ENCODE results near the gene AKR1B1. TPM values are rescaled to one million over a fixed set of nuclear protein-coding genes. Genes with fewer than 3 reads are reported as not detected.

Gene AKR1B1
- total and polyA plus RNA-seq, 2 experiments from 2014 or later, result 48.9 to 158 TPM

- Histone ChIP-seq H3K4me3 (no peak overlapping the region), H3K36me3 (peaks cover 7% of the 10 kb centered on the region), H3K9me3 (ENCODE audit: low read depth) (no peaks in the 10 kb centered on the region), H3K27me3 (no peaks in the 10 kb centered on the region), H3K4me1 (ENCODE audit: low read depth) (peaks cover 6% of the 10 kb centered on the region), H3K27ac (no peak overlapping the region)
- no peak for DNase-seq (ENCODE audit: low read depth in 1 of 2, low spot score in 1 of 2)
- no peak for TF ChIP-seq CTCF (IDR thresholded peaks at IDR 0.05; ENCODE audit: low read depth, low read length)
These were observed 4.6 kb downstream of the AKR1B1 start for GRCh38 chr7:134454277-134454676.

- peaks cover 6% of the 10 kb centered on the region for H3K4me1 ChIP-seq (ENCODE audit: low read depth)
- no peak for TF ChIP-seq CTCF (IDR thresholded peaks at IDR 0.05; ENCODE audit: low read depth, low read length)
- no peaks in the 10 kb centered on the region for H3K27me3 ChIP-seq
- H3K36me3 ChIP-seq, result peaks cover 10% of the 10 kb centered on the region
- no peak overlapping the region for H3K4me3 ChIP-seq
- DNase-seq (ENCODE audit: low read depth in 1 of 2, low spot score in 1 of 2), result no peak
- no peak overlapping the region for H3K27ac ChIP-seq
- no peaks in the 10 kb centered on the region for H3K9me3 ChIP-seq (ENCODE audit: low read depth)
These were observed 5.4 kb downstream of the AKR1B1 start for GRCh38 chr7:134453518-134453917.

GRCh38 chr7:134452991-134453473 lies 5.9 kb downstream of the AKR1B1 start:
- no peak for TF ChIP-seq CTCF (IDR thresholded peaks at IDR 0.05; ENCODE audit: low read depth, low read length)
- no peak overlapping the region for H3K4me3 ChIP-seq
- no peaks in the 10 kb centered on the region for H3K9me3 ChIP-seq (ENCODE audit: low read depth)
- H3K36me3 ChIP-seq, result peaks cover 10% of the 10 kb centered on the region
- DNase-seq (ENCODE audit: low read depth in 1 of 2, low spot score in 1 of 2), result no peak
- H3K27ac ChIP-seq, result no peak overlapping the region
- peaks cover 4% of the 10 kb centered on the region for H3K4me1 ChIP-seq (ENCODE audit: low read depth)
- H3K27me3 ChIP-seq, result no peaks in the 10 kb centered on the region

GRCh38 chr7:134452419-134452838 lies 6.5 kb downstream of the AKR1B1 start:
- Histone ChIP-seq H3K27me3 (no peaks in the 10 kb centered on the region), H3K9me3 (ENCODE audit: low read depth) (no peaks in the 10 kb centered on the region), H3K4me3 (no peak overlapping the region), H3K27ac (no peak overlapping the region), H3K36me3 (peaks cover 10% of the 10 kb centered on the region), H3K4me1 (ENCODE audit: low read depth) (no peaks in the 10 kb centered on the region)
- DNase-seq (ENCODE audit: low read depth in 1 of 2, low spot score in 1 of 2), result no peak
- no peak for TF ChIP-seq CTCF (IDR thresholded peaks at IDR 0.05; ENCODE audit: low read depth, low read length)

GRCh38 chr7:134451656-134452055 lies 7.2 kb downstream of the AKR1B1 start:
- Histone ChIP-seq H3K27me3 (no peaks in the 10 kb centered on the region), H3K4me1 (ENCODE audit: low read depth) (no peaks in the 10 kb centered on the region), H3K9me3 (ENCODE audit: low read depth) (no peaks in the 10 kb centered on the region), H3K4me3 (no peak overlapping the region), H3K36me3 (peaks cover 10% of the 10 kb centered on the region), H3K27ac (no peak overlapping the region)
- no peak for DNase-seq (ENCODE audit: low read depth in 1 of 2, low spot score in 1 of 2)
- no peak for TF ChIP-seq CTCF (IDR thresholded peaks at IDR 0.05; ENCODE audit: low read depth, low read length)

Measured in cardiac muscle cell (in vitro differentiated cells and primary cell).